HCT116 (cell line): ENCODE results near the gene QKI. TPM values are rescaled to one million over a fixed set of nuclear protein-coding genes. Genes with fewer than 3 reads are reported as not detected.

ENCODE experiments used
- ATAC-seq: fragments of 200-7000 bp; cut with Tn5 transposase; 2 replicates; pipeline ENCODE4 v1.9.1; 2020; ENCODE audit warnings: mild to moderate bottlenecking, moderate library complexity
- BruUV-seq: library from RNA; stranded (reverse); fragments of 400-500 nt; replicated peaks from 2 replicates; lab custom pipeline; 2021; lab: Mats Ljungman, UMichigan
- CTCF ChIA-PET: fragments of 300-600 bp; sonication (Branson Sonifier 250); formaldehyde crosslinking; loops from one replicate; lab custom pipeline; 2021; ENCODE audit warnings: antibody characterized with exemption; lab: Charles Lee
- POLR2A ChIA-PET: fragments of 300-600, 350-600 bp; sonication (Branson Sonifier 250); formaldehyde crosslinking; loops from one replicate; lab custom pipeline; 2021; ENCODE audit warnings: antibody characterized with exemption; lab: Charles Lee
- RAD21 ChIA-PET, 2 experiments: fragments of 300-600 bp; sonication (Branson Sonifier 250); formaldehyde crosslinking; loops; one replicate each; lab custom pipeline; 2023; ENCODE audit warnings: low total read pairs in 2 of 2; ENCODE audit not compliant: uncharacterized antibody in 2 of 2, unreplicated experiment in 2 of 2, low non-redundant PET in 1 of 2; lab: Charles Lee
- DNase-seq: peaks from one replicate; pipeline ENCODE4 v3.0.0-alpha.2; 2010; ENCODE audit warnings: low read depth, low spot score
- H2AFZ ChIP-seq: fragments of 200-600 bp; shearing (Covaris generic), sonication (generic); 2 replicates; pipeline ENCODE4 v1.6.1; 2017; ENCODE audit warnings: low read depth, mixed run types, mixed read lengths, antibody characterized with exemption, low read length; ENCODE audit not compliant: poor library complexity, severe bottlenecking
- H3K27ac ChIP-seq: 2 replicates; pipeline ENCODE4 v1.5.1; 2012; ENCODE audit warnings: low read depth, low read length
- H3K27me3 ChIP-seq: fragments of 200-600 bp; sonication (generic); 2 replicates; pipeline ENCODE4 v1.6.1; 2016; ENCODE audit warnings: mixed run types, low read length, mixed read lengths; ENCODE audit not compliant: insufficient read depth
- H3K36me3 ChIP-seq, 2 experiments: fragments of 200-500 bp in 1 of 2; fragments of 200-600 bp in 1 of 2; sonication (Bioruptor generic) in 1 of 2; sonication (generic) in 1 of 2; 2 replicates each; pipeline versions ENCODE4 v1.5.1 to v1.6.1; 2014 to 2016; ENCODE audit warnings: low read length in 2 of 2, inconsistent platforms in 1 of 2, mixed read lengths in 1 of 2, mixed run types in 1 of 2; ENCODE audit not compliant: insufficient read depth in 2 of 2, control insufficient read depth in 1 of 2
- H3K4me1 ChIP-seq, 2 experiments: fragments of 200-600 bp in 1 of 2; sonication (generic) in 1 of 2; 2 replicates each; pipeline versions ENCODE4 v1.5.1 to v1.6.1; 2012 to 2017; ENCODE audit warnings: low read length in 2 of 2, inconsistent platforms in 1 of 2, mild to moderate bottlenecking in 1 of 2, mixed read lengths in 1 of 2, mixed run types in 1 of 2, moderate library complexity in 1 of 2; ENCODE audit not compliant: insufficient read depth in 2 of 2, control insufficient read depth in 1 of 2
- H3K4me2 ChIP-seq: fragments of 200-600 bp; sonication (generic); 2 replicates; pipeline ENCODE4 v1.6.1; 2017; ENCODE audit warnings: mixed run types, low read length, mixed read lengths
- H3K4me3 ChIP-seq, 2 experiments: fragments of 200-600 bp in 1 of 2; sonication (generic) in 1 of 2; replicated peaks in 1 of 2; 2 replicates each; pipeline ENCODE4 v1.5.1; 2011 to 2016; ENCODE audit warnings: low read length in 2 of 2, control low read depth in 1 of 2, low read depth in 1 of 2, mild to moderate bottlenecking in 1 of 2, mixed read lengths in 1 of 2, mixed run types in 1 of 2
- H3K79me2 ChIP-seq: fragments of 200-600 bp; sonication (generic); 2 replicates; pipeline ENCODE4 v1.6.1; 2017; ENCODE audit warnings: mild to moderate bottlenecking, mixed run types, low read length, moderate library complexity, mixed read lengths; ENCODE audit not compliant: insufficient read depth
- H3K9ac ChIP-seq: fragments of 200-600 bp; sonication (generic); 2 replicates; pipeline ENCODE4 v1.6.1; 2016; ENCODE audit warnings: low read length, mixed read lengths
- H3K9me2 ChIP-seq: fragments of 200-600 bp; sonication (generic), shearing (Covaris generic); 2 replicates; pipeline ENCODE4 v1.6.1; 2017; ENCODE audit warnings: mixed run types, mild to moderate bottlenecking, moderate library complexity; ENCODE audit not compliant: insufficient read depth
- H3K9me3 ChIP-seq, 2 experiments: fragments of 200-500 bp in 1 of 2; fragments of 200-600 bp in 1 of 2; sonication (Bioruptor generic) in 1 of 2; sonication (generic) in 1 of 2; 2 replicates each; pipeline ENCODE4 v1.6.1; 2014 to 2017; ENCODE audit warnings: low read length in 2 of 2, mixed read lengths in 2 of 2, inconsistent platforms in 1 of 2, low read depth in 1 of 2, mild to moderate bottlenecking in 1 of 2, mixed run types in 1 of 2, moderate library complexity in 1 of 2; ENCODE audit not compliant: control insufficient read depth in 1 of 2, insufficient read depth in 1 of 2
- H4K20me1 ChIP-seq: fragments of 200-600 bp; sonication (generic), shearing (Covaris generic); 2 replicates; pipeline ENCODE4 v1.6.1; 2017; ENCODE audit warnings: mixed run types, mild to moderate bottlenecking, moderate library complexity; ENCODE audit not compliant: insufficient read depth
- ATF3 ChIP-seq: IDR thresholded peaks from 2 replicates; pipeline ENCODE4 v1.6.1; 2012
- CEBPB ChIP-seq: IDR thresholded peaks from 2 replicates; pipeline ENCODE4 v1.6.1; 2012; ENCODE audit warnings: low read depth
- ELF1 ChIP-seq: IDR thresholded peaks from 2 replicates; pipeline ENCODE4 v1.6.1; 2012; ENCODE audit warnings: low read depth, borderline replicate concordance
- EZH2 ChIP-seq: fragments of 200-600 bp; sonication (generic); IDR thresholded peaks from 2 replicates; pipeline ENCODE4 v1.6.1; 2017; ENCODE audit warnings: antibody characterized with exemption, mixed run types
- EZH2phosphoT487 ChIP-seq: fragments of 200-600 bp; IDR thresholded peaks from 2 replicates; pipeline ENCODE4 v1.6.1; 2018; ENCODE audit warnings: antibody characterized with exemption, borderline replicate concordance
- FOSL1 ChIP-seq: IDR thresholded peaks from 2 replicates; pipeline ENCODE4 v1.6.1; 2012; ENCODE audit warnings: low read depth
- MAX ChIP-seq: IDR thresholded peaks from 2 replicates; pipeline ENCODE4 v1.6.1; 2012
- SIN3A ChIP-seq: IDR thresholded peaks from 2 replicates; pipeline ENCODE4 v1.6.1; 2012; ENCODE audit warnings: low read depth
- SP1 ChIP-seq: IDR thresholded peaks from 2 replicates; pipeline ENCODE4 v1.6.1; 2012; ENCODE audit warnings: low read depth
- SRF ChIP-seq: IDR thresholded peaks from 2 replicates; pipeline ENCODE4 v1.6.1; 2012; ENCODE audit warnings: low read depth
- TCF7L2 ChIP-seq: IDR thresholded peaks from 2 replicates; pipeline ENCODE4 v1.7.0; 2011; ENCODE audit warnings: borderline replicate concordance, inconsistent platforms; ENCODE audit not compliant: insufficient read depth, insufficient read length; ENCODE audit errors: extremely low read depth
- YY1 ChIP-seq: IDR thresholded peaks from 2 replicates; pipeline ENCODE4 v1.6.1; 2011; ENCODE audit warnings: low read length, low read depth, moderate library complexity, mild to moderate bottlenecking; ENCODE audit not compliant: insufficient replicate concordance; ENCODE audit errors: extremely low read depth
- ZBTB33 ChIP-seq: IDR thresholded peaks from 2 replicates; pipeline ENCODE4 v1.6.1; 2011; ENCODE audit warnings: mild to moderate bottlenecking, low read length, moderate library complexity; ENCODE audit not compliant: insufficient replicate concordance; ENCODE audit errors: extremely low read depth
- ZNF274 ChIP-seq: fragments of 200-500 bp; sonication (Bioruptor generic); IDR thresholded peaks from 2 replicates; pipeline ENCODE4 v1.6.1; 2014; ENCODE audit warnings: mild to moderate bottlenecking, low read depth, low read length, inconsistent platforms
- intact Hi-C: fragments of 100-400 bp; cut with micrococcal nuclease; formaldehyde crosslinking; loops from 2 replicates; pipeline ENCODE4 v1.10.0; 2022
- total RNA-seq: library from RNA; stranded (reverse); gene quantifications from one replicate; pipeline ENCODE4 v1.2.1, GENCODE V29; 2021; ENCODE audit not compliant: unreplicated experiment

The QKI gene
- total RNA-seq, 1 experiment from 2014 or later, result 35.3 TPM

- Histone ChIP-seq H3K27me3 (no peaks in the 10 kb centered on the region), H3K4me3 (no peak overlapping the region), H3K9me3 (no peaks in the 10 kb centered on the region), H3K79me2 (peaks cover 87% of the 10 kb centered on the region), H3K27ac (no peak overlapping the region), H3K9me2 (no peaks in the 10 kb centered on the region), H3K9ac (no peak overlapping the region)
- ChIA-PET POLR2A (no interaction called here), RAD21 (no interaction called here)
- no peak for DNase-seq
- TF ChIP-seq ATF3 (no peak), CEBPB (no peak), MAX (no peak), FOSL1 (no peak), ZNF274 (no peak), SRF (no peak), YY1 (no peak)
- TF ChIP-seq, all 23 proteins: peak for 0
- H4K20me1 ChIP-seq, result no peaks in the 10 kb centered on the region
- BruUV-seq, result no TSS peak
- no peak overlapping the region for H2AFZ ChIP-seq
- ATAC-seq, result no peak
- H3K4me2 ChIP-seq, result no peak overlapping the region
- intact Hi-C loops, result loop anchor here (5.0 to 10.0 kb wide), 3 partner anchors 125 to 1497 kb away; no protein-coding TSS in a partner anchor
- CTCF ChIA-PET, result no interaction called here
- no peaks in the 10 kb centered on the region for H3K36me3 ChIP-seq
- no peaks in the 10 kb centered on the region for H3K4me1 ChIP-seq
Measured at GRCh38 chr6:163429858-163430448, 15.4 kb downstream of the QKI start.

GRCh38 chr6:163432300-163432699 is 17.8 kb downstream of the QKI start:
- Histone ChIP-seq H3K4me3 (no peak overlapping the region), H3K9ac (no peak overlapping the region), H3K27me3 (no peaks in the 10 kb centered on the region), H3K9me2 (no peaks in the 10 kb centered on the region)
- POLR2A ChIA-PET, result no interaction called here
- DNase-seq, result no peak
- intact Hi-C loops, result no loop called here
- TF ChIP-seq CEBPB, result no peak
- no peak for TF ChIP-seq ATF3
- no peak for TF ChIP-seq EZH2
- TF ChIP-seq SRF, result no peak
- TF ChIP-seq TCF7L2, result no peak
- no peak for TF ChIP-seq SIN3A
- no peak for TF ChIP-seq ZBTB33
- TF ChIP-seq ELF1, result no peak
- TF ChIP-seq FOSL1, result no peak
- no peak for TF ChIP-seq SP1
- TF ChIP-seq EZH2phosphoT487, result no peak
- TF ChIP-seq, all 23 proteins: peak for 0
- CTCF ChIA-PET, result no interaction called here
- Histone ChIP-seq H3K79me2 (peaks cover 86% of the 10 kb centered on the region), H3K27ac (no peak overlapping the region), H4K20me1 (no peaks in the 10 kb centered on the region), H3K4me1 (no peaks in the 10 kb centered on the region), H3K4me2 (no peak overlapping the region), H2AFZ (no peak overlapping the region), H3K9me3 (no peaks in the 10 kb centered on the region), H3K36me3 (no peaks in the 10 kb centered on the region)
- RAD21 ChIA-PET, result interaction anchor here in 1 of 2 experiments (0.6 kb wide), 1 partner anchor 9 kb away, joined by 4 read pairs; no protein-coding TSS in a partner anchor
- BruUV-seq, result no TSS peak
- ATAC-seq, result no peak
